HepG2 (cell line): ENCODE measurements around the gene IL2RG. TPM values are rescaled to one million over a fixed set of nuclear protein-coding genes. Genes with fewer than 3 reads are reported as not detected.

Experiments
- ATF2 ChIP-seq: sonication (generic); formaldehyde crosslinking; IDR thresholded peaks from 2 replicates; pipeline ENCODE4 v1.4.0; 2020; ENCODE audit warnings: missing genetic modification reagents
- CEBPB ChIP-seq: IDR thresholded peaks from 2 replicates; pipeline ENCODE4 v1.6.1; 2011; ENCODE audit warnings: low read depth, low read length, improper control_type of control experiment, borderline replicate concordance
- GABPB1 ChIP-seq: IDR thresholded peaks from 2 replicates; pipeline ENCODE4 v1.6.1; 2016; ENCODE audit warnings: mild to moderate bottlenecking, missing genetic modification reagents, moderate library complexity, missing compliant biosample characterization
- GMEB2 ChIP-seq: IDR thresholded peaks from 2 replicates; pipeline ENCODE4 v1.6.1; 2016; ENCODE audit warnings: missing biosample characterization, missing genetic modification reagents, low read depth
- HES4 ChIP-seq: sonication (generic); formaldehyde crosslinking; IDR thresholded peaks from 2 replicates; pipeline ENCODE4 v1.9.0; 2021; ENCODE audit warnings: mild to moderate bottlenecking, missing genetic modification reagents, borderline replicate concordance
- HNRNPL ChIP-seq: fragments of 200-400 bp; formaldehyde crosslinking; IDR thresholded peaks from 2 replicates; pipeline ENCODE4 v1.6.1; 2017; ENCODE audit warnings: mild to moderate bottlenecking, low read depth, low read length
- HNRNPLL ChIP-seq: fragments of 200-400 bp; formaldehyde crosslinking; IDR thresholded peaks from 2 replicates; pipeline ENCODE4 v1.6.1; 2017; ENCODE audit warnings: mild to moderate bottlenecking, low read depth, low read length; ENCODE audit not compliant: poor library complexity, severe bottlenecking
- MIER3 ChIP-seq: IDR thresholded peaks from 2 replicates; pipeline ENCODE4 v1.6.1; 2016; ENCODE audit warnings: missing compliant biosample characterization, borderline replicate concordance
- MXD3 ChIP-seq: IDR thresholded peaks from 2 replicates; pipeline ENCODE4 v1.6.1; 2016; ENCODE audit warnings: mild to moderate bottlenecking, missing biosample characterization, missing genetic modification reagents
- NFIB ChIP-seq: sonication (generic); formaldehyde crosslinking; IDR thresholded peaks from 2 replicates; pipeline ENCODE4 v1.9.0; 2021; ENCODE audit warnings: missing genetic modification reagents, mild to moderate bottlenecking, borderline replicate concordance
- NFKB2 ChIP-seq: sonication (generic); formaldehyde crosslinking; IDR thresholded peaks from 2 replicates; pipeline ENCODE4 v1.4.0; 2020; ENCODE audit warnings: missing genetic modification reagents, borderline replicate concordance
- NFRKB ChIP-seq: fragments of 450-650 bp; IDR thresholded peaks from 2 replicates; pipeline ENCODE4 v1.6.1; 2017
- PAX8 ChIP-seq: sonication (generic); formaldehyde crosslinking; IDR thresholded peaks from 2 replicates; pipeline ENCODE4 v1.8.0; 2022; ENCODE audit warnings: mild to moderate bottlenecking, missing genetic modification reagents, borderline replicate concordance
- TP53 ChIP-seq: sonication (generic); formaldehyde crosslinking; conservative IDR thresholded peaks from 2 replicates; pipeline ENCODE4 v1.4.0; 2020; ENCODE audit warnings: missing genetic modification reagents
- TRIM24 ChIP-seq: sonication (generic); formaldehyde crosslinking; IDR thresholded peaks from 2 replicates; pipeline ENCODE4 v1.8.0; 2022; ENCODE audit warnings: mild to moderate bottlenecking, missing genetic modification reagents
- ZFP36L1 ChIP-seq: sonication (generic); formaldehyde crosslinking; IDR thresholded peaks from 2 replicates; pipeline ENCODE4 v1.8.0; 2022; ENCODE audit warnings: mild to moderate bottlenecking, missing genetic modification reagents, moderate library complexity
- ZIK1 ChIP-seq: sonication (generic); formaldehyde crosslinking; IDR thresholded peaks from 2 replicates; pipeline ENCODE4 v1.5.0; 2020; ENCODE audit warnings: mild to moderate bottlenecking, low read depth, missing genetic modification reagents, borderline replicate concordance
- ZNF281 ChIP-seq: sonication (generic); formaldehyde crosslinking; IDR thresholded peaks from 2 replicates; pipeline ENCODE4 v1.4.0; 2020; ENCODE audit warnings: missing genetic modification reagents, borderline replicate concordance
- ZNF432 ChIP-seq: sonication (generic); formaldehyde crosslinking; IDR thresholded peaks from 2 replicates; pipeline ENCODE4 v1.5.0; 2020; ENCODE audit warnings: missing genetic modification reagents, mild to moderate bottlenecking, borderline replicate concordance
- ZNF549 ChIP-seq: sonication (generic); formaldehyde crosslinking; IDR thresholded peaks from 2 replicates; pipeline ENCODE4 v1.5.0; 2020; ENCODE audit warnings: missing genetic modification reagents
- ZNF558 ChIP-seq: sonication (generic); formaldehyde crosslinking; IDR thresholded peaks from 2 replicates; pipeline ENCODE4 v1.9.0; 2022; ENCODE audit warnings: mild to moderate bottlenecking, missing genetic modification reagents, borderline replicate concordance
- ZNF564 ChIP-seq: sonication (generic); formaldehyde crosslinking; IDR thresholded peaks from 2 replicates; pipeline ENCODE4 v1.8.1; 2023; ENCODE audit warnings: mild to moderate bottlenecking, missing genetic modification reagents
- ZNF572 ChIP-seq: sonication (generic); formaldehyde crosslinking; IDR thresholded peaks from 2 replicates; pipeline ENCODE4 v1.5.1; 2020; ENCODE audit warnings: mild to moderate bottlenecking, missing genetic modification reagents
- ZNF615 ChIP-seq: sonication (generic); formaldehyde crosslinking; IDR thresholded peaks from 2 replicates; pipeline ENCODE4 v1.5.0; 2020; ENCODE audit warnings: mild to moderate bottlenecking, missing genetic modification reagents, borderline replicate concordance
- ZNF878 ChIP-seq: sonication (generic); formaldehyde crosslinking; IDR thresholded peaks from 2 replicates; pipeline ENCODE4 v1.8.1; 2023; ENCODE audit warnings: mild to moderate bottlenecking, missing genetic modification reagents, moderate library complexity
- polyA plus RNA-seq, 8 experiments: library from polyadenylated mRNA; depleted of rRNA in 3 of 8; stranded (reverse) in 7 of 8; unstranded in 1 of 8; fragments of >200 nt; fragmentation: Illumina TruSeq in 4 of 8; extraction: Trizol in 4 of 8; gene quantifications; 2 replicates each; pipeline versions ENCODE4 v1.2.1 to v1.2.3, GENCODE V29; 2011 to 2016; ENCODE audit warnings: low read depth in 4 of 8, missing spikeins in 1 of 8, mixed read lengths in 1 of 8; ENCODE audit not compliant: insufficient read depth in 1 of 8
- total RNA-seq, 5 experiments: library from RNA; depleted of rRNA; stranded (reverse); fragments of >200 nt; fragmentation: Illumina TruSeq; extraction: Trizol; gene quantifications; 2 replicates each; pipeline ENCODE4 v1.2.3, GENCODE V29; 2016; ENCODE audit warnings: low read depth in 1 of 5

Gene IL2RG
- total and polyA plus RNA-seq, 2 of the 13 experiments (the other 11 are each of a cell fraction or from before 2014, with no cell fraction given), result 0.98 TPM; not detected in 1

- TF ChIP-seq ZNF281 (CRISPR knock-in tag), result no peak
- TF ChIP-seq ATF2 (CRISPR knock-in tag), result no peak
- no peak for TF ChIP-seq TP53
- no peak for TF ChIP-seq HNRNPL
- TF ChIP-seq TRIM24 (CRISPR knock-in tag), result no peak
- TF ChIP-seq ZNF572, result no peak
- no peak for TF ChIP-seq ZIK1 (CRISPR knock-in tag)
- no peak for TF ChIP-seq ZNF878
- peak; percentile 97 for TF ChIP-seq GMEB2 (CRISPR knock-in tag)
- no peak; the same call in 1 of the 2 replicates for TF ChIP-seq ZNF558 (CRISPR knock-in tag)
- no peak for TF ChIP-seq MIER3
- no peak for TF ChIP-seq NFKB2 (CRISPR knock-in tag)
- TF ChIP-seq CEBPB, result no peak
- TF ChIP-seq ZFP36L1 (CRISPR knock-in tag), result no peak
- no peak for TF ChIP-seq ZNF432 (CRISPR knock-in tag)
- no peak for TF ChIP-seq PAX8 (CRISPR knock-in tag)
- no peak for TF ChIP-seq NFIB
- no peak for TF ChIP-seq NFRKB
- no peak for TF ChIP-seq ZNF615
- no peak for TF ChIP-seq ZNF549 (CRISPR knock-in tag)
- TF ChIP-seq HNRNPLL, result peak; percentile 51
- no peak for TF ChIP-seq HES4
- no peak for TF ChIP-seq MXD3
- TF ChIP-seq GABPB1 (CRISPR knock-in tag), result peak; percentile 77
- no peak for TF ChIP-seq ZNF564 (CRISPR knock-in tag)
Measured at GRCh38 chrX:71068044-71068918, 43.1 kb downstream of the IL2RG start, which contains the start of gene SNX12 (continued).
